CD14-positive monocyte (primary cell): ENCODE measurements around the gene STT3B. TPM values are rescaled to one million over a fixed set of nuclear protein-coding genes. Genes with fewer than 3 reads are reported as not detected.

Experiments
- DNase-seq, 3 donors: peaks; one replicate each; pipeline ENCODE4 v3.0.0-alpha.2; 2011 to 2022
- H2AFZ ChIP-seq: 2 replicates; pipeline ENCODE4 v1.6.0; 2012; ENCODE audit warnings: mild to moderate bottlenecking, low read depth, low read length, inconsistent platforms; ENCODE audit not compliant: insufficient read depth, poor library complexity, severe bottlenecking
- H3K27ac ChIP-seq, 2 donors: 1 replicate in 1 of 2; 2 replicates in 1 of 2; pipeline ENCODE4 v1.5.1; 2012 to 2013; ENCODE audit warnings: low read length in 2 of 2, control low read depth in 1 of 2, inconsistent platforms in 1 of 2, low read depth in 1 of 2, mild to moderate bottlenecking in 1 of 2
- H3K27me3 ChIP-seq, 2 donors: one replicate each; pipeline versions ENCODE4 v1.6.0 to v1.6.1; 2011 to 2013; ENCODE audit warnings: low read length in 2 of 2; ENCODE audit not compliant: control insufficient read depth in 2 of 2, insufficient read depth in 2 of 2
- H3K36me3 ChIP-seq, 2 donors: replicated peaks in 1 of 2; 1 replicate in 1 of 2; 2 replicates in 1 of 2; pipeline versions ENCODE4 v1.5.1 to v1.6.1; 2012 to 2013; ENCODE audit warnings: low read length in 2 of 2, control low read depth in 1 of 2, inconsistent platforms in 1 of 2, mild to moderate bottlenecking in 1 of 2; ENCODE audit not compliant: insufficient read depth in 2 of 2, control insufficient read depth in 1 of 2
- H3K4me1 ChIP-seq, 2 donors: 1 replicate in 1 of 2; 2 replicates in 1 of 2; pipeline versions ENCODE4 v1.5.1 to v1.6.1; 2012 to 2013; ENCODE audit warnings: low read length in 2 of 2, control low read depth in 1 of 2, inconsistent platforms in 1 of 2, mild to moderate bottlenecking in 1 of 2, moderate library complexity in 1 of 2; ENCODE audit not compliant: insufficient read depth in 2 of 2, control insufficient read depth in 1 of 2
- H3K4me2 ChIP-seq: replicated peaks from 2 replicates; pipeline ENCODE3; 2012; ENCODE audit warnings: low read length, moderate library complexity, mild to moderate bottlenecking; ENCODE audit not compliant: poor library complexity, severe bottlenecking; ENCODE audit errors: extremely low read depth
- H3K4me3 ChIP-seq, 3 experiments: fragments of 200-600 bp in 1 of 3; sonication (generic) in 1 of 3; replicated peaks in 1 of 3; 1 replicate in 2 of 3; 2 replicates in 1 of 3; pipeline ENCODE4 v1.5.1; 2011 to 2013; ENCODE audit warnings: low read length in 3 of 3, mild to moderate bottlenecking in 3 of 3, control low read depth in 2 of 3, low read depth in 2 of 3, inconsistent platforms in 1 of 3, moderate library complexity in 1 of 3
- H3K79me2 ChIP-seq: 2 replicates; pipeline ENCODE4 v1.6.0; 2012; ENCODE audit warnings: mild to moderate bottlenecking, control low read depth, inconsistent platforms, low read length, moderate library complexity; ENCODE audit not compliant: insufficient read depth
- H3K9ac ChIP-seq: 2 replicates; pipeline ENCODE4 v1.6.0; 2017; ENCODE audit warnings: low read length, mild to moderate bottlenecking; ENCODE audit not compliant: insufficient read depth, poor library complexity, severe bottlenecking
- H3K9me3 ChIP-seq, 2 donors: replicated peaks in 1 of 2; 1 replicate in 1 of 2; 2 replicates in 1 of 2; pipeline versions ENCODE4 v1.5.1 to v1.6.1; 2012 to 2013; ENCODE audit warnings: low read length in 2 of 2, control low read depth in 1 of 2; ENCODE audit not compliant: control insufficient read depth in 1 of 2, insufficient read depth in 1 of 2
- H4K20me1 ChIP-seq: 2 replicates; pipeline ENCODE4 v1.6.0; 2012; ENCODE audit warnings: mild to moderate bottlenecking, low read length, control low read depth, moderate library complexity; ENCODE audit not compliant: insufficient read depth
- H3K27ac Mint-ChIP-seq, 7 donors: one replicate each; pipeline ENCODE4 v1.8.0; 2020; ENCODE audit warnings: mild to moderate bottlenecking in 7 of 7, mixed read lengths in 7 of 7, moderate library complexity in 6 of 7, inconsistent platforms in 2 of 7
- H3K27me3 Mint-ChIP-seq, 3 donors: one replicate each; pipeline ENCODE4 v1.8.0; 2021 to 2022; ENCODE audit warnings: low read depth in 3 of 3, mild to moderate bottlenecking in 3 of 3, mixed read lengths in 3 of 3, moderate library complexity in 3 of 3, inconsistent platforms in 1 of 3
- H3K36me3 Mint-ChIP-seq, 2 donors: one replicate each; pipeline ENCODE4 v1.8.0; 2020; ENCODE audit warnings: mixed read lengths in 2 of 2, inconsistent platforms in 1 of 2, mild to moderate bottlenecking in 1 of 2
- H3K4me1 Mint-ChIP-seq: one replicate; pipeline ENCODE4 v1.8.0; 2020; ENCODE audit warnings: mild to moderate bottlenecking, mixed read lengths
- H3K4me3 Mint-ChIP-seq, 2 donors: one replicate each; pipeline ENCODE4 v1.8.0; 2020; ENCODE audit warnings: mild to moderate bottlenecking in 2 of 2, mixed read lengths in 2 of 2, moderate library complexity in 1 of 2
- H3K9me3 Mint-ChIP-seq, 7 donors: one replicate each; pipeline ENCODE4 v1.8.0; 2020 to 2022; ENCODE audit warnings: mixed read lengths in 7 of 7, mild to moderate bottlenecking in 6 of 7, moderate library complexity in 6 of 7, inconsistent platforms in 2 of 7
- CTCF ChIP-seq: fragments of 200-600 bp; IDR thresholded peaks from one replicate; pipeline ENCODE4 v1.8.0; 2022; ENCODE audit warnings: antibody characterized with exemption, mild to moderate bottlenecking
- WGBS: methylation state at CpG from one replicate; pipeline ENCODE4 v1.1.5; 2013; ENCODE audit warnings: missing lambda C conversion rate; ENCODE audit not compliant: insufficient coverage; 5-methylcytosine and 5-hydroxymethylcytosine counted together
- intact Hi-C, 2 donors: fragments of 100-400 bp; cut with micrococcal nuclease; formaldehyde crosslinking; loops; one replicate each; pipeline versions ENCODE4 v1.15.0 to v1.15.1; 2023
- polyA plus RNA-seq, 3 donors: library from polyadenylated mRNA; depleted of rRNA in 1 of 3; unstranded in 2 of 3; stranded (reverse) in 1 of 3; fragments of 300-500 nt in 2 of 3; fragments of >200 nt in 1 of 3; fragmentation: Illumina TruSeq in 2 of 3; gene quantifications; 1 replicate in 2 of 3; 2 replicates in 1 of 3; pipeline ENCODE4 v1.2.3, GENCODE V29; 2012 to 2021

The STT3B gene
- polyA plus RNA-seq, 3 donors, result 47.3 to 97.0 (median 86.3) TPM

GRCh38 chr3:31544634-31545033 lies 11.9 kb downstream of the STT3B start:
- peaks cover 99% of the 10 kb centered on the region for H3K79me2 ChIP-seq
- Mint-ChIP-seq H3K9me3 (no peaks in the 10 kb centered on the region), H3K4me3 (peak overlapping the region; percentile 13 to 57), H3K27ac (peak overlapping the region; percentile 85 to 95 (median 91)), H3K4me1 (peaks cover 74% of the 10 kb centered on the region), H3K36me3 (peaks cover 8 to 9% of the 10 kb centered on the region in 2 donors), H3K27me3 (no peaks in the 10 kb centered on the region)
- H3K9me3 ChIP-seq, result no peaks in the 10 kb centered on the region
- no peaks in the 10 kb centered on the region for H3K27me3 ChIP-seq
- peaks cover 94% of the 10 kb centered on the region for H4K20me1 ChIP-seq
- intact Hi-C loops, result loop anchor here in 1 of 2 donors (10.0 kb wide), 1 partner anchor 900 kb away; no protein-coding TSS in a partner anchor
- DNase-seq, result peak; percentile 52 to 68 (median 57)
- H3K4me3 ChIP-seq, result peak overlapping the region in 1 of 3 experiments; percentile 14
- whole genome bisulfite sequencing, result 46% methylated on average over 7 of the region's 9 CpGs
- no peak overlapping the region for H2AFZ ChIP-seq
- peak overlapping the region; percentile 47 for H3K4me2 ChIP-seq
- H3K36me3 ChIP-seq, result peaks cover 0 to 5% of the 10 kb centered on the region in 2 donors
- no peak overlapping the region for H3K9ac ChIP-seq
- H3K4me1 ChIP-seq, result peaks cover 43 to 90% of the 10 kb centered on the region in 2 donors
- no peak for TF ChIP-seq CTCF
- H3K27ac ChIP-seq, result peak overlapping the region; percentile 69

- peaks cover 94% of the 10 kb centered on the region for H4K20me1 ChIP-seq
- H3K4me3 Mint-ChIP-seq, result no peak overlapping the region
- no peaks in the 10 kb centered on the region for H3K9me3 Mint-ChIP-seq
- peak in 1 of 3 donors; percentile 39 for DNase-seq
- no peak overlapping the region for H2AFZ ChIP-seq
- H3K27ac ChIP-seq, result peak overlapping the region in 1 of 2 donors; percentile 56
- H3K36me3 ChIP-seq, result peaks cover 0 to 5% of the 10 kb centered on the region in 2 donors
- H3K27me3 Mint-ChIP-seq, result no peaks in the 10 kb centered on the region
- intact Hi-C loops, result loop anchor here in 1 of 2 donors (10.0 kb wide), 1 partner anchor 901 kb away; no protein-coding TSS in a partner anchor
- H3K4me1 ChIP-seq, result peaks cover 38 to 75% of the 10 kb centered on the region in 2 donors
- H3K36me3 Mint-ChIP-seq, result peaks cover 8 to 9% of the 10 kb centered on the region in 2 donors
- no peak overlapping the region for H3K9ac ChIP-seq
- no peaks in the 10 kb centered on the region for H3K9me3 ChIP-seq
- peaks cover 69% of the 10 kb centered on the region for H3K4me1 Mint-ChIP-seq
- no peaks in the 10 kb centered on the region for H3K27me3 ChIP-seq
- H3K79me2 ChIP-seq, result peaks cover 99% of the 10 kb centered on the region
- H3K27ac Mint-ChIP-seq, result peak overlapping the region in 5 of 7 donors; percentile 42 to 85 (median 63)
- no peak overlapping the region for H3K4me3 ChIP-seq
- H3K4me2 ChIP-seq, result no peak overlapping the region
- TF ChIP-seq CTCF, result no peak
- WGBS, result no CpG with 5 or more reads among the region's 1 CpG
These were observed 13.4 kb downstream of the STT3B start for GRCh38 chr3:31546162-31546561.
